Thyroid gland (tissue), 4 donors: ENCODE measurements around the gene RAB44.

Experiments used
- POLR2A ChIP-seq, 2 donors: fragments of 450-650 bp; IDR thresholded peaks; one replicate each; pipeline ENCODE4 v1.6.1; 2017; ENCODE audit warnings: antibody characterized with exemption in 2 of 2, mild to moderate bottlenecking in 2 of 2, moderate library complexity in 1 of 2
- TF ChIP-seq, protein P1 (sequence below), 6 experiments: fragments of 200-600 bp in 3 of 6; fragments of 450-650 bp in 3 of 6; sonication (generic) in 3 of 6; IDR thresholded peaks; one replicate each; pipeline ENCODE4 v1.5.1; 2016 to 2019; ENCODE audit warnings: antibody characterized with exemption in 6 of 6, mild to moderate bottlenecking in 2 of 6, inconsistent platforms in 1 of 6, moderate library complexity in 1 of 6

DNA sequence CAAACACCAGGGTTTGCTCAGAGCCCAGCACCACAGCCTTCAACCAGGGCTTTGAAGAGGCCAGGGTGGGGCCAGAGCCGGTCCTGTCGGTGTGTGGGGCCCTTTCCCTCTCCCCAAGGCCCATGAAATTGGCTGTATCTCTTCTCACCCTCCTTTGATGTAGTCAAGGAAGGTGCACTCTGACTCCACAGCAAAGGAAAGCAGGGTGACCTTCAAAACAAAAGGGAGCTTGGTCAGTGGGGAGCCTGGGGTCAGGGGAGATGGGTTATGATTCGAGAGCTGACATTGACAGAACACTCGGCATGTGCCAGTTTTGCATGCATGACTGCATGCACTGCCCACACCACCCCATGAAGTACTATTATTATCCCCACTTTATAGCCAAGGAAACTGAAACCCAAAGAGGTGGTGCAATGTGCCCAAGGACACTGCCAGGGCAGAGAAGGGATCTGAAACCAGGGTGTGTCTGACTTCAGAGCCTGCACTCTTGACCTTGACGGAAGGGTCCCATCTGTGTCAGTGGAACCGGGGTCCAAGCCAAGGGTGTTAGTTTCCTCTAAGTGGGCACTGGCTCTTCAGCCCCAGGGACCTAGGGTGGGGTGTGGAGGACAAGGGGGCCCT lies 55.4 kb downstream of the RAB44 start:
- TF ChIP-seq, protein P1, sequence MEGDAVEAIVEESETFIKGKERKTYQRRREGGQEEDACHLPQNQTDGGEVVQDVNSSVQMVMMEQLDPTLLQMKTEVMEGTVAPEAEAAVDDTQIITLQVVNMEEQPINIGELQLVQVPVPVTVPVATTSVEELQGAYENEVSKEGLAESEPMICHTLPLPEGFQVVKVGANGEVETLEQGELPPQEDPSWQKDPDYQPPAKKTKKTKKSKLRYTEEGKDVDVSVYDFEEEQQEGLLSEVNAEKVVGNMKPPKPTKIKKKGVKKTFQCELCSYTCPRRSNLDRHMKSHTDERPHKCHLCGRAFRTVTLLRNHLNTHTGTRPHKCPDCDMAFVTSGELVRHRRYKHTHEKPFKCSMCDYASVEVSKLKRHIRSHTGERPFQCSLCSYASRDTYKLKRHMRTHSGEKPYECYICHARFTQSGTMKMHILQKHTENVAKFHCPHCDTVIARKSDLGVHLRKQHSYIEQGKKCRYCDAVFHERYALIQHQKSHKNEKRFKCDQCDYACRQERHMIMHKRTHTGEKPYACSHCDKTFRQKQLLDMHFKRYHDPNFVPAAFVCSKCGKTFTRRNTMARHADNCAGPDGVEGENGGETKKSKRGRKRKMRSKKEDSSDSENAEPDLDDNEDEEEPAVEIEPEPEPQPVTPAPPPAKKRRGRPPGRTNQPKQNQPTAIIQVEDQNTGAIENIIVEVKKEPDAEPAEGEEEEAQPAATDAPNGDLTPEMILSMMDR (IDR thresholded peaks at IDR 0.05), result no peak
- no peak for TF ChIP-seq POLR2A (IDR thresholded peaks at IDR 0.05)
